SK-N-SH treated with all-trans-retinoic acid at 6 μM for 48 hours (cell line): ENCODE measurements around the gene GRAMD2B.

Source experiments
- CSDC2 ChIP-seq: fragments of 250-450 bp; sonication (Bioruptor Pico); IDR thresholded peaks from 2 replicates; pipeline ENCODE4 v1.5.0; 2020; ENCODE audit warnings: mild to moderate bottlenecking, moderate library complexity
- ESRRG ChIP-seq: fragments of 250-450 bp; sonication (Bioruptor Pico); IDR thresholded peaks from 2 replicates; pipeline ENCODE4 v1.6.1; 2021; ENCODE audit warnings: mild to moderate bottlenecking
- TOX ChIP-seq: fragments of 250-450 bp; sonication (Bioruptor Pico); IDR thresholded peaks from 2 replicates; pipeline ENCODE4 v1.8.0; 2021; ENCODE audit warnings: mild to moderate bottlenecking, moderate library complexity, borderline replicate concordance
- ZC3H10 ChIP-seq: fragments of 250-450 bp; sonication (Bioruptor Pico); IDR thresholded peaks from 2 replicates; pipeline ENCODE4 v1.5.1; 2021; ENCODE audit warnings: mild to moderate bottlenecking, moderate library complexity
- ZNF565 ChIP-seq: fragments of 450-650 bp; formaldehyde crosslinking; conservative IDR thresholded peaks from 2 replicates; pipeline ENCODE4 v1.5.0; 2020; ENCODE audit warnings: low read depth, mild to moderate bottlenecking, moderate library complexity
- TF ChIP-seq, protein P1 (sequence below): fragments of 250-450 bp; sonication (Bioruptor Pico); IDR thresholded peaks from 2 replicates; pipeline ENCODE4 v1.8.0; 2020; ENCODE audit warnings: mild to moderate bottlenecking, moderate library complexity, borderline replicate concordance
- TF ChIP-seq, protein P2 (sequence below): fragments of 250-450 bp; sonication (Bioruptor Pico); IDR thresholded peaks from 2 replicates; pipeline ENCODE4 v1.5.1; 2020; ENCODE audit warnings: low read depth, mild to moderate bottlenecking, moderate library complexity

DNA sequence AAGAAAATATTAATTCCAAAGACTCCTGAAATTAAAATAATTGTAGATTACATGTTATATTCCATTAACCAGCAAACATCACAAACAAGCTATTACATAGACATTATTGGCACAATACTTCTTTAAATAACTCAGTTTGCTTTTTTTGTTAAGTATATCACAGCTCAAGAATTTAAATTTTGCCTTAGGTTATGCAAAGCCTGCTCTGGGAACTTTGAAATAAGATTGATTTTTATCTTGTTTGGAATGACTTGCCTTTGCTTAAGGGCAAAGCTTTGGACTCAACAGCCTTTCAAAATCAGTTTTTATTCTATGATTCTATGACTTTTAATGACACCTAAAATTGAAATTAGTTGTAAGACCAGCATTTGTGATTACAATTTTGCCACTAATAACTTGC, 93.6 kb downstream of the GRAMD2B start:
- TF ChIP-seq, protein P1, sequence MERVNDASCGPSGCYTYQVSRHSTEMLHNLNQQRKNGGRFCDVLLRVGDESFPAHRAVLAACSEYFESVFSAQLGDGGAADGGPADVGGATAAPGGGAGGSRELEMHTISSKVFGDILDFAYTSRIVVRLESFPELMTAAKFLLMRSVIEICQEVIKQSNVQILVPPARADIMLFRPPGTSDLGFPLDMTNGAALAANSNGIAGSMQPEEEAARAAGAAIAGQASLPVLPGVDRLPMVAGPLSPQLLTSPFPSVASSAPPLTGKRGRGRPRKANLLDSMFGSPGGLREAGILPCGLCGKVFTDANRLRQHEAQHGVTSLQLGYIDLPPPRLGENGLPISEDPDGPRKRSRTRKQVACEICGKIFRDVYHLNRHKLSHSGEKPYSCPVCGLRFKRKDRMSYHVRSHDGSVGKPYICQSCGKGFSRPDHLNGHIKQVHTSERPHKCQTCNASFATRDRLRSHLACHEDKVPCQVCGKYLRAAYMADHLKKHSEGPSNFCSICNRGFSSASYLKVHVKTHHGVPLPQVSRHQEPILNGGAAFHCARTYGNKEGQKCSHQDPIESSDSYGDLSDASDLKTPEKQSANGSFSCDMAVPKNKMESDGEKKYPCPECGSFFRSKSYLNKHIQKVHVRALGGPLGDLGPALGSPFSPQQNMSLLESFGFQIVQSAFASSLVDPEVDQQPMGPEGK: no peak
- TF ChIP-seq TOX (no peak), CSDC2 (no peak), ZNF565 (CRISPR knock-in tag) (no peak), ZC3H10 (CRISPR knock-in tag) (no peak), ESRRG (CRISPR knock-in tag) (no peak)
- TF ChIP-seq, protein P2, sequence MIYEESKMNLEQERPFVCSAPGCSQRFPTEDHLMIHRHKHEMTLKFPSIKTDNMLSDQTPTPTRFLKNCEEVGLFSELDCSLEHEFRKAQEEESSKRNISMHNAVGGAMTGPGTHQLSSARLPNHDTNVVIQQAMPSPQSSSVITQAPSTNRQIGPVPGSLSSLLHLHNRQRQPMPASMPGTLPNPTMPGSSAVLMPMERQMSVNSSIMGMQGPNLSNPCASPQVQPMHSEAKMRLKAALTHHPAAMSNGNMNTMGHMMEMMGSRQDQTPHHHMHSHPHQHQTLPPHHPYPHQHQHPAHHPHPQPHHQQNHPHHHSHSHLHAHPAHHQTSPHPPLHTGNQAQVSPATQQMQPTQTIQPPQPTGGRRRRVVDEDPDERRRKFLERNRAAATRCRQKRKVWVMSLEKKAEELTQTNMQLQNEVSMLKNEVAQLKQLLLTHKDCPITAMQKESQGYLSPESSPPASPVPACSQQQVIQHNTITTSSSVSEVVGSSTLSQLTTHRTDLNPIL (CRISPR knock-in tag): no peak
